T-helper 1 cell treated with Interleukin-12 subunit alpha and Interleukin-12 subunit beta and Interleukin-4 antibody, amounts not matched to agents 30 μg/mL and 1 μg/mL, for 36 hours (primary cell): ENCODE data around the gene NAIP.
"Not testable (repeated sequence)": the region's sequence is repeated elsewhere in the genome, so short reads cannot be mapped to it uniquely, and the experiment has no call there.

Experiments used
- H3K27ac Mint-ChIP-seq: one replicate; pipeline ENCODE4 v1.8.0; 2021; ENCODE audit warnings: mild to moderate bottlenecking, mixed read lengths
- H3K27me3 Mint-ChIP-seq: one replicate; pipeline ENCODE4 v1.8.0; 2021; ENCODE audit warnings: low read depth, mixed read lengths
- H3K36me3 Mint-ChIP-seq: one replicate; pipeline ENCODE4 v1.8.0; 2021; ENCODE audit warnings: low read depth, mixed read lengths
- H3K4me1 Mint-ChIP-seq: one replicate; pipeline ENCODE4 v1.8.0; 2021; ENCODE audit warnings: low read depth, mixed read lengths
- H3K4me3 Mint-ChIP-seq: one replicate; pipeline ENCODE4 v1.8.0; 2021; ENCODE audit warnings: mild to moderate bottlenecking, moderate library complexity, mixed read lengths
- H3K9me3 Mint-ChIP-seq: one replicate; pipeline ENCODE4 v1.8.0; 2021; ENCODE audit warnings: mixed read lengths

NAIP gene

DNA sequence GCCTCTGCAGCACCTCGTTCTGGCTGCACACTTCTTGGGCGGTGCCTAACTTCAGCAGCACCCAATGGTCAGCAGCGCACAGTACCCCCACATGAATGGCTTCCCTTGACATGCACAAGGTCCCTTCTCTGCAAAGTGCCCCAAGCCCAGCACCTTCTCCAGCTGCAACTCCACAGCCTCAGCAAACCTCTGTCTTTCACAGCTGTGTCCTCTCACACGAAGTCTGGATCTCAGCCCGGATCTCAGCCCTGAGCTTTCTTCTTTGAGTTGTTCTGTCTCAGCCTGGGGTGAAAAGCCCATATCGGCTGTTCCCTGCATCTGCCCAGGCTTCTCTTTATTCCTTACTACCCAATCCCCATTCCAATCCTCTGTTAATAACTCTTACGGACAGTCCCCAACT is 57.9 kb downstream of the NAIP start:
- not testable (repeated sequence) for H3K27me3 Mint-ChIP-seq, H3K9me3 Mint-ChIP-seq, H3K36me3 Mint-ChIP-seq, H3K4me3 Mint-ChIP-seq, H3K27ac Mint-ChIP-seq, H3K4me1 Mint-ChIP-seq

GRCh38 chr5:70964531-70964930 is 60.6 kb downstream of the NAIP start:
- not testable (repeated sequence) for H3K4me1 Mint-ChIP-seq, H3K9me3 Mint-ChIP-seq, H3K27ac Mint-ChIP-seq, H3K4me3 Mint-ChIP-seq, H3K27me3 Mint-ChIP-seq, H3K36me3 Mint-ChIP-seq

- not testable (repeated sequence) for H3K4me3 Mint-ChIP-seq, H3K9me3 Mint-ChIP-seq, H3K27ac Mint-ChIP-seq, H3K27me3 Mint-ChIP-seq, H3K4me1 Mint-ChIP-seq, H3K36me3 Mint-ChIP-seq
These were observed 72.1 kb downstream of the NAIP start for GRCh38 chr5:70953068-70953467.

GRCh38 chr5:70932560-70932959 is 92.6 kb downstream of the NAIP start:
- not testable (repeated sequence) for H3K4me1 Mint-ChIP-seq, H3K4me3 Mint-ChIP-seq, H3K9me3 Mint-ChIP-seq, H3K36me3 Mint-ChIP-seq, H3K27me3 Mint-ChIP-seq, H3K27ac Mint-ChIP-seq

DNA sequence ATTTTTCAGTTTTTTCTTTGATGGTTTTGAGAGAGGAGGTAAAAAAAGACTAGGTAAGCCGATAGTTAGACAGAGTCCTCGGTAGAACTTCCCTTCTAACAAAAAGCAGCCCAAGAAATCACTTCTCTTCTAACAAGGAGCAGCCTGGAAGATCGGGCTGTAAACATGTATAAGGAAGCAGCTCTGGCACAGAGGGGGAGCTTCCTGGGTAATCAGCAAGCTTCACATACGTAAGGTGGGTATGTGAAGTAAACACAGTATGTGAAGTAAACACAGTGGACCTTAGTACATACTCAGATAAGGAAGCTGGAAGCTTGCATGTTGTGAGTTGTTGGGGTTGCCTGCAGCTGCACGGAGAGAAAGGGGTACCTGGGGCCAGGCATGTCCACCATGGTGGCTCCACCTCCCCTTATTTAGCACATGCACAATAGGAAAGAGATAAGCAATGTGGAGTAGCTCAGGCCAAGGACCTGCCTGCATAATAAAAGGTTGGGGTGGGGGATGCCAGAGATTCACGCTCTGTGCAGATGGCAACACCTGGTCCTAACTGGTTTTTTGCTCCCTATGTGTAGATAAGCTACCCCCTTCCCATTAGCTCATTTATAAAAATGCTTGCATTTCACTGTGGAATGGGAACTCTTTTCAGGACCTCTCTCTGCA is 93.3 kb downstream of the NAIP start:
- not testable (repeated sequence) for H3K9me3 Mint-ChIP-seq, H3K4me3 Mint-ChIP-seq, H3K4me1 Mint-ChIP-seq, H3K27ac Mint-ChIP-seq, H3K27me3 Mint-ChIP-seq, H3K36me3 Mint-ChIP-seq

GRCh38 chr5:70925211-70925562 is 100.0 kb downstream of the NAIP start:
- H3K9me3 Mint-ChIP-seq, H3K36me3 Mint-ChIP-seq, H3K4me3 Mint-ChIP-seq, H3K27ac Mint-ChIP-seq, H3K27me3 Mint-ChIP-seq, H3K4me1 Mint-ChIP-seq: not testable (repeated sequence)
